Stimulated activated naive CD4-positive, alpha-beta T cell (primary cell): Measurements from ENCODE around the gene ZSWIM4.
A peak's percentile ranks its signal among the peaks of the same experiment; 100 is the strongest.

Experiments
- DNase-seq, 6 experiments: peaks; one replicate each; lab custom pipeline; 2025; lab: John Stamatoyannopoulos, UW

The ZSWIM4 gene

GRCh38 chr19:13812544-13812943 is 17.3 kb downstream of the ZSWIM4 start:
- no peak for DNase-seq

- DNase-seq = no peak
Measured at GRCh38 chr19:13813147-13813546, 17.9 kb downstream of the ZSWIM4 start.

- DNase-seq = no peak
Measured at GRCh38 chr19:13814550-13814949, 19.3 kb downstream of the ZSWIM4 start.

- peak in 1 of 6 experiments; percentile 47 for DNase-seq
Measured at GRCh38 chr19:13817018-13817614, 21.9 kb downstream of the ZSWIM4 start.

GRCh38 chr19:13817615-13818371 is 22.6 kb downstream of the ZSWIM4 start:
- peak in 2 of 6 experiments; percentile 39 to 55 for DNase-seq

GRCh38 chr19:13819238-13819637 is 24.0 kb downstream of the ZSWIM4 start:
- no peak for DNase-seq

GRCh38 chr19:13821292-13821691 is 26.0 kb downstream of the ZSWIM4 start:
- DNase-seq = no peak

GRCh38 chr19:13823256-13823655 is 28.0 kb downstream of the ZSWIM4 start:
- no peak for DNase-seq

- no peak for DNase-seq
Measured at GRCh38 chr19:13823901-13824300, 28.7 kb downstream of the ZSWIM4 start.

- DNase-seq = no peak
Measured at GRCh38 chr19:13824703-13825102, 29.5 kb downstream of the ZSWIM4 start.

GRCh38 chr19:13825489-13826441 is 30.5 kb downstream of the ZSWIM4 start:
- no peak for DNase-seq

GRCh38 chr19:13826652-13827235 is 31.5 kb downstream of the ZSWIM4 start:
- DNase-seq = no peak

GRCh38 chr19:13827656-13828055 is 32.4 kb downstream of the ZSWIM4 start:
- DNase-seq = no peak

GRCh38 chr19:13830114-13830740 is 35.0 kb downstream of the ZSWIM4 start:
- no peak for DNase-seq

- no peak for DNase-seq
Measured at GRCh38 chr19:13830741-13831536, 35.7 kb downstream of the ZSWIM4 start.

- DNase-seq = no peak
Measured at GRCh38 chr19:13831537-13832467, 36.6 kb downstream of the ZSWIM4 start.

GRCh38 chr19:13833330-13834243 is 38.3 kb downstream of the ZSWIM4 start:
- DNase-seq = peak; percentile 82 to 91 (median 90)

- peak in 2 of 6 experiments; percentile 25 to 44 for DNase-seq
Measured at GRCh38 chr19:13834244-13835069, 39.2 kb downstream of the ZSWIM4 start.
